Stimulated activated CD4-positive, alpha-beta T cell treated with anti-CD3 and anti-CD28 coated beads, Interleukin-4, amount 100 ng/mL, for 48 hours (primary cell): ENCODE results near the gene LZTR1.
A peak's percentile ranks its signal among the peaks of the same experiment; 100 is the strongest.
"Not testable (repeated sequence)": the region's sequence is repeated elsewhere in the genome, so short reads cannot be mapped to it uniquely, and the experiment has no call there.

Experiments used
- DNase-seq, 2 donors: peaks; one replicate each; pipeline ENCODE4 v3.0.0-alpha.2; 2020; ENCODE audit warnings: low read depth in 2 of 2

The LZTR1 gene

GRCh38 chr22:20965888-20966855 lies 15.9 kb upstream of the LZTR1 start:
- DNase-seq = no peak

GRCh38 chr22:20966883-20967696 lies 15.0 kb upstream of the LZTR1 start, which contains the start of gene AIFM3:
Gene AIFM3, plus strand, starts transcription at chr22:20967255. Its CDS starts 690 bp downstream, at chr22:20967945.
- no peak for DNase-seq

- no peak for DNase-seq
Measured at GRCh38 chr22:20967697-20968211, 14.3 kb upstream of the LZTR1 start.

DNA sequence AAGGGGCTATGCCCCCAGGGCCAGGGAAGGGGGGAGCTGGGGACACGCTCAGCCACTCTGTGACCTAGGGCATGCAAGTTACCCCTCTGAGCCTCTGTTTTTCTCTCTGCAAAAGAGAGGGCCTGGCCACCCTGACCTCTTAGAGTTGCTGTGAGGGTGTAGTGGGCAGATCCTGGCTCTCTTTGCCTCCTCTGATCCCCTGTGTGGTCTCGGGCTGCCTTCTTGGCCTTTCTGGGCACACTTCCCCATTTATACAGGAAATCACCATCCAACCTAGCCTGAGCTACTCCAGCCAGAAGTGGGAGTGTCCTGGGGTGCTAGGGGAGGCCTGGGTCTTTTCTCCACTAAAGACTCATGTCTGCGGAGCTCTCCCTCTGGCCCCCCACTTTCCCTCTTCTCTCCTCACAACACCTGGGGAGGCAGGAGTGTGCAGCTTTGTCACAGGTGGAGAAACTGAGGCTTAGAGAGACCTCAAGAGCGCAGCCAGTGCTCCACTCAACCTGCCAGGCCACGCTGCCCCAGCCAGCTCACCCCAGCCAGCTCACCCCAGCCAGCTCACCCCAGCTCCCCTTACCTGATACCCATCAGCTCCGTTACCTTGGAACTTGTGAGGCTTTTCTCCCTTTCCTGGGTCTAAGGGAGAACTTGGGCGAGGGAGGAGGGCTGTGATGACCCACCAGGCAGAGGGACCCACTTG lies 13.7 kb upstream of the LZTR1 start:
- no peak for DNase-seq

- DNase-seq = no peak
Measured at GRCh38 chr22:20970939-20971657, 11.0 kb upstream of the LZTR1 start.

DNA sequence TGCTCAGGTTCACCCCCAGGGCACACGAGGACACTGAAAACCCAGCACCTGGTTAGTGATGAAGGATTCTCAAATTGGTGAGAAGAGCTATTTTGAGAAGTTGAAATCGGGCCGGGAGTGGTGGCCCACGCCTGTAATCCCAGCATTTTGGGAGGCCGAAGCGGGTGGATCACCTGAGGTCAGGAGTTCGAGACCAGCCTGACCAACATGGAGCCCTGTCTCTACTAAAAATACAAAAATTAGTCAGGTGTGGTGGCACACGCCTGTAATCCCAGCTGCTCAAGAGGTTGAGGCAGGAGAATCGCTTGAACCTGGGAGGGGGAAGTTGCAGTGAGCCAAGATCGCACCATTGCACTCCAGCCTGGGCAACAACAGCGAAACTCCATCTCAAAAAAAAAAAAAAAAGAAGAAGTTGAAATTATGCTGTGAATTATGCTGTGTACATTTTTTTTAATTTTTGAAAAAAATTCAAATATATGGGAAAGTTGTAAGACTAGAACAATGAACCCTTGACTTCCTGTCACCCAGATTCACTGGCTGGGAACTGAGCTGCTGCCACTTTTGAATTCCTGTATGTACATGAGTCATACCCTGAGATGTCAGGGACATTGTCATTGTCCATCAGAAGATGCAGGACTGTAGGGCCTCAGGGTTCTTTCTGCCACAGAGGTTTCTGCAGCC lies 9.9 kb upstream of the LZTR1 start:
- DNase-seq = not testable (repeated sequence)

DNA sequence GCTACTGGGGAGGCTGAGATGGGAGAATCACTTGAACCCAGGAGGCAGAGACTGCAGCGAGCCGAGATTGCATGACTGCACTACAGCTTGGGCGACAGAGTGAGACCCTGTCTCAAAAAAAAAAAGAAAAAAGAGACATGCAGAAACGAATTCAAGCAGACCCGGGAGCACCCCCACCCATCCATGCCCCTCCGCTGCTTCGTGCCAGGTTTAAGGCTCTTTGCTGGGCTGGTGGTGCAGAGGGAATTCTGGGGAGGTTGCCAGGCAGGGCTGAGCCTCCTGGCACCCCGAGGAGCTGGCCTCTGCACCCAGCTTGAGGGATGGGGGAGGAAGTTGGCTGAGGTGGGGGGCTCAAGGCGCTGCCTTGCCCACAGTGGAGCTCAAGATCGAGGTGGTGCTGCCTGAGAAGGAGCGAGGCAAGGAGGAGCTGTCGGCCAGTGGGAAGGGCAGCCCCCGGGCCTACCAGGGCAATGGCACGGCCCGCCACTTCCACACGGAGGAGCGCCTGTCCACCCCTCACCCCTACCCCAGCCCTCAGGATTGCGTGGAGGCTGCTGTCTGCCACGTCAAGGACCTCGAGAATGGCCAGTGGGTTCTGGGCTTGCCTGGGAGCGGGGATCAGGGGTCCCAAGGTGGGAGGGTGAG lies 9.0 kb upstream of the LZTR1 start:
- no peak for DNase-seq

GRCh38 chr22:20973634-20974286 lies 8.3 kb upstream of the LZTR1 start:
- no peak for DNase-seq

GRCh38 chr22:20974336-20974955 lies 7.7 kb upstream of the LZTR1 start:
- no peak for DNase-seq

GRCh38 chr22:20975541-20976290 lies 6.4 kb upstream of the LZTR1 start:
- no peak for DNase-seq

GRCh38 chr22:20976291-20976877 lies 5.7 kb upstream of the LZTR1 start:
- no peak for DNase-seq

DNA sequence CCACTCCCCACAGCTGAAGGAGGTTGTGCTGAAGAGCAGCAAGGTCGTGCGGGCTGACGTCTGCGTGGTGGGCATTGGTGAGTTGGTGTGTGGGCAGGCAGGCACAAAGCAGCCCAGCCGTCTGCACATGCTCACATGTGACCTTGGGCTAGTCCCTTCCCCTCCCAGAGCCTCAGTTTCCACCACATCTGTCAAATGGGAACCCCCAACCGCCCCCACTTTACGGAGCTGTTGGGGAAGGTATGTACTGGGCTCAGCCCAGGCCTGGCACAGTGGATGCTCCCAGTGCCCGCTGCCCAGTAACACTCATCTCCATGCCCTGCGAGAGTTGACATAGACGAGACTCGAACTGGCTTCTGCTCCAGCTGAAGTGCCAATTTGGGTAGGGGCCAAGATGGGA lies 5.1 kb upstream of the LZTR1 start:
- no peak for DNase-seq

GRCh38 chr22:20977516-20978170 lies 4.5 kb upstream of the LZTR1 start:
- no peak for DNase-seq

DNA sequence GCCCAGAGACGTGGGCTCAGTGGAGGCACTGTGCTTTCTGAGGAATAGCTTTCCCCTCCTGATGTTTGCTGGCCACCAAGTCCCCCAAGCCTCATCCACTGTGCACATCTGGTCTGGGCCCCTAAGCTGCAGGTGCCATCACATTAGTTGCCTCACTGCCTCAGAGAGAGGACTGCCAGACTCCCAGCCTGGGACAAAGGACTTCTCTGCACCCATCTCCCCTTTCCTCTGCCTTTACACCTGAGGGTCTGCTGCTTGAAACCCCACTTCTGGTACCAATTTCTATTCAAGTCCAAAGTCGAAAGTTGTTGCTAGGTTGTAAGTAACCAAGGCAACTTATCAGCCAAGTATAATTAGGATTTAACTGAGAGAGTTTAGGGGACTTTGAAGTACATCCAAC lies 3.7 kb upstream of the LZTR1 start:
- DNase-seq = no peak

GRCh38 chr22:20979243-20979809 lies 2.8 kb upstream of the LZTR1 start:
- peak; percentile 65 to 68 for DNase-seq

- no peak for DNase-seq
Measured at GRCh38 chr22:20979940-20980453, 2.1 kb upstream of the LZTR1 start.

GRCh38 chr22:20980523-20980922 lies 1.6 kb upstream of the LZTR1 start:
- DNase-seq = no peak
